Stimulated activated CD8-positive, alpha-beta memory T cell treated with anti-CD3 and anti-CD28 coated beads, Interleukin-15, amount 100 ng/mL, for 4 hours (primary cell): ENCODE results near the gene PPM1J.

ENCODE experiments used
- DNase-seq, 2 donors: peaks; one replicate each; pipeline ENCODE4 v3.0.0-alpha.2; 2020; ENCODE audit warnings: low read depth in 2 of 2

PPM1J gene

DNA sequence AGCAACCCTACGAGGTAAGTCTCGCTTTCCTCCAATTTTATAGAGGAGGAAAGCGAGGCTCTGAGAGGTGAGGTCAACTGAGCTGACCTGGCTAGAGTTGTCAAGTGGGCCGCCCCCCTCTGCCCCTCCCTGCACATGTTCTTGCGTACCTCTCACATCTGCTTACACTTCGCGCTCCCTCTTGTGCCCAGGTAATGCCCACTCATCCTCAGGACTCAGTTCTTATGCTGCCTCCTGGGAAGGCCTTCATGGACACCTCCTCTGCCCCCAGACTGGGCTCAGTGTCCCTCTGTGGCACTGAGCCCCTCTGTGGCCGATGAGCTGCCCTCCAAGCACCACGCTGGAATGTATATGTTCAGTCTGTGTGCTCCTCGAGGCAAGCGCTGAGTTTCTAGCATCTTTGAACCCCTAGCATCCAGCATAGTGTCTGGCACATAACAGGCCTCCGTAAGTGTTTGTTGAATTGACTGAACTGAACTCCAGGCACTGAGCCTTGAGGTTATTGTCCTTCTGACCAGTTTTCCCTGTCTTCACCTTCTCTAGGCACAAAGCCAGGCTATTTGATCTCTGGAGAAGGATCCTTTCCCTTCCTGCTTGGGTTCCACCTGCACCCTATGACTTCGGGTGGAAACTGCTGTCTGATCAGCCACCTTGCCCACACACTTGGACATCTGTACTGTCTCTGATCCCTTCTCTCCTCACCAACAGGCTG, 27.2 kb downstream of the PPM1J start:
- no peak for DNase-seq

DNA sequence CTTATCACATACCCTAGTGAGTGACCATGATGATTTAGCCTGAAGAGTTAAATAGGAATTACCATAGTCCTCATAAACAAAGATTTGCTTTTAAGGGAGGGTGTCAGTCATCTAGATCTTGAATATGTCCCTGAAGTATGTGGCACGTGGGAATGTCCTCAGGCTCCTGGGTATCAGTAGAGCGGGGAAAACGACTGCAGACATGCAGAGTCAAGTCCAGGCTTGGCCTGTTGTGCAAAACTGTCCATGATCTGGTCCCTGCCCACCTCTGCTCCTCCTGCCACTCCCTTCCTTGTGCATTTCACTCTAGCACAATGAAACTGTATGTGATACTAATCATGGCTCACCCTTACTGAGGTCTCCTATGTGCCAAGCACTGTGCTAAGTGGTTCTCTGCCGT, 27.8 kb downstream of the PPM1J start:
- DNase-seq: no peak

DNA sequence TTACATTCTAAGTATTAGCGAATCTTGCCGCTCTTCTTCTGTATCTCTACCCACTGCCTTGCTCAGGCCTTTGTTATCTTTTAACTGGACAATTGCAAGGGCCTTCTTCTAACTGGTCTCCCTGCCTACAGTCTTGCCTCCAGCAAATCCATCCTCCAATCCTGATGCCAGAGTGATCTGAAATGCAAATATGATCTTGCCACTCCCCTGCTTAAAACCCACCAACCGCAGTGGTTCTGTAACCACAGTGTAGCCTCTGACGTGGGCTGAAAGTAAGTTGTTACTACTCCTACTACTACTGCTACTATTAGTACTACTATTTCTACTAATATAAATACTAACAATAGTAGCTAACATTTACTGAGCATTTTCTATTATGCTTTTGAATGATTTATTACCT, 28.3 kb downstream of the PPM1J start:
- no peak for DNase-seq

- DNase-seq: no peak
Measured at GRCh38 chr1:112686417-112686816, 28.7 kb downstream of the PPM1J start.

DNA sequence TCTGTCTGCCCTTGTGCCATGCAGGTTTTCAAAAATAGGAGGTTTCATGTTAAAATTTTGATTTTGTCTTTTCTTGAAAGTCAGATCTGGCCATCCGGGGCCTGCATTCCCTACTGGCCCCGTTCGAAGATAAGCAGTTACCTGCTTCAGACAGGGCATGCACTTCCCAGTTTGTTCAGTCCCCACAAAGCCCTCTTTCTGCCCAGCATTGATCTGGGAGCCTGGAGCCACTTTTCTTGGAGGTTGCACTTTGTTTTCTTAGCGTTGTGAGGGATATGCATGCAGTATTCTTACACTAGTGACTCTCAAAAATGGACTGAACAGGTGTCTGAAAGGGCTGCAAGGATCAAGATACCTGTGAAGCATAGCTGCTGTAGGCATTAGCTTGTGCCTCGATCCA, 29.2 kb downstream of the PPM1J start:
- DNase-seq: no peak

DNA sequence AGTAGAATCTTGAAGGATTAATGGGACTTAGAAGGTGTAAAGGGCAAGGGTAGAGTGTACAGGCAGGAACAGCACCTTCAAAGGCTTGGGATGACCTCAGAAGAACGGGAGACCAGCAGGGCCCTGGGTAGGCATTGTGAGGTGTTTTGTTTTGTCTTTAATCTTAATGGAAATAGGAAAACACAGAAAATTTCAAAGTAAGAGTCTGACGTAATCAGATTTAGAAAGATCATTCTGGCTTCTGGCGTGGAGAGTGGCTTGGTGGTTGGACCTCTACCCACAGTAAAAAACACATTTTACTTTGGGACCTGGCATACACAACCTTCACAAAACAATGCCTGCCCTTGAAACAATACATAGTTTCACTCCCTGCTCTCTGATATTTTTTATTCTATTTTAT, 36.5 kb downstream of the PPM1J start:
- no peak for DNase-seq

DNA sequence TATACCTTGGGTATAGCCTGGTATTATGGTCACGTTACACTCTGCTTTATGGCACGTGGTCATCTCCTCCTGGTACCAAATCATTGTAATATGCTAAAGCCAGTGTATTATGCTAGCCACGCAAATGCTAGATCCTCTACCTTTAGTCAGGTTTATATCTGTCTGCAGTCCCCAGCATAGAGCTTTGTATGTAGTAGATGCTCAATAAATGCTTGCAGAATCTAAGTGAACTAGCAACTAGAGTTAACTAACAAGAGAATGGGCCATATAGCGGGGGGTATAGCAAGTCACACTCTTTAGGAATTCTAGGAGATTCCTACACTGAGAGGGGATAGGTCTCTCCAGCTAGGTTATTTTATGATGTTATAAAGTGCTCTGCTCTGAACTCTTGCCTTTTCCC, 37.6 kb downstream of the PPM1J start:
- DNase-seq: no peak

GRCh38 chr1:112676543-112676942, 38.6 kb downstream of the PPM1J start:
- DNase-seq: no peak

DNA sequence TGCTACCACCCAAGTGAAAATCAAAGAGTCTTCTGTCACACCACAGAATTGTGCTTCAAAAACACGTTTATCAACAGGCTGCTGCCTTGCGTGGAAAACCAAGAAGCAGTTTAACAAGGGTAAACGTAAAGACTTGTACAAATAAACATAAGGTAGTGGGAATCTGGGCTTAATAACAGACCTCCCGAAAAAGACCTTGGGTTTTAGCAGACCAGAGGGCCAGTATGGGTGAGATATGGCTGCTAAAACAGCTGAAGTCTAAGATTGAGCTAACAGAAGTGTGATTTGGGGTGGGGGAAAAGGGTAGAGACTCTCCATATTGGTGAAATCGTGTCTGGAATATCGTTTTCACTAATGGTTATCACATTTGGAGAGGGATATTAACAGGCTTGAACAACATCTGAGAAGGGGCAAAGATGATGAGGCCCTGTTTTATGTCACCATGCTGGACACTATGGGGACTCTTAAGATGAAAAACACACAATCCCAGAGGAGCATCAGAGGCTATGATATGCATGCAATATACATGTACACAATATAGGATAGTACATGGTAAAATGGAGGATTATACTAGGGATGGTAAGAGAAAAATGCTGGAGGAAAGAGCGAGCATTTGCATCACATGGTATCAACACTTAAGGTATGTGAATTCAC, 39.3 kb downstream of the PPM1J start:
- DNase-seq: no peak

DNA sequence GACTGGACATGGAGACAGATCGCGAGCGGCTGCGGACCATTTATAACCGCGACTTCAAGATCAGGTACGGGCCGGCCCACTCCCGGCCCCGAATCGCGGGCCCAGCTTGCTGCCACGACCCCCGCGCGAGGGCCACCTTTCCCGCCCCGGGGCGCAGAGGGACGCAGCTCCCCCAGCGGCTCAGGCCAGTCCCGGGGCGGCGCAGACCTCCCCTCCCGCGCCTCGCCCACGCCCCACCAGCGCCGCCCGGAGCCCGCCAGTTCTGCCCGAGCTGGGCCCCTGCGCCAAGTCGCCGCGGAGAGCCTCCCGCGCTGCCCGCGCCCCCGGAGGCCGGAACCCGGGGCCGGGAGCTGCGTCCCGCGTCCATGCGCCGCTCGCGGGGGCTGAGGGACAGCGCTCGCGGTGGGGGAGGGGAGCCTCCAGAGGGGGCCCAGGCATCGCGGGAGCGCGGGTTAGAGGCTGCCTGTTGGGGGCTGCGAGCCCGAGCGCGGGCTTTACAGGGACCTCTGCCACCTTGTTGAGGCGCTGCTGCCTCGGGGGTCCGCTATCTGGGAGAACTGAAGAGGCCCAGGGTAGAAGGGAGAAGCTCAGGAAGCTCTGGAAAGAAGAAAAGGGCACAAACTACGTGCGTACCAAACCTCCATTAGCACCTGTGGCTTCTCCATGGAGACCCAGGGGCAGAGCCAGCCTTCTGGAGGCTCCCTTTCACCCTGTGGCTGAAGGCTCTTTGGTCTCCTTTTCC, 40.0 kb downstream of the PPM1J start:
- no peak for DNase-seq

GRCh38 chr1:112674440-112674985, 40.6 kb downstream of the PPM1J start, which contains the start of gene MOV10:
Gene MOV10, plus strand, starts transcription at chr1:112674659. Its CDS starts 254 bp downstream, at chr1:112674913.
- peak in 1 of 2 donors; percentile 31 for DNase-seq

DNA sequence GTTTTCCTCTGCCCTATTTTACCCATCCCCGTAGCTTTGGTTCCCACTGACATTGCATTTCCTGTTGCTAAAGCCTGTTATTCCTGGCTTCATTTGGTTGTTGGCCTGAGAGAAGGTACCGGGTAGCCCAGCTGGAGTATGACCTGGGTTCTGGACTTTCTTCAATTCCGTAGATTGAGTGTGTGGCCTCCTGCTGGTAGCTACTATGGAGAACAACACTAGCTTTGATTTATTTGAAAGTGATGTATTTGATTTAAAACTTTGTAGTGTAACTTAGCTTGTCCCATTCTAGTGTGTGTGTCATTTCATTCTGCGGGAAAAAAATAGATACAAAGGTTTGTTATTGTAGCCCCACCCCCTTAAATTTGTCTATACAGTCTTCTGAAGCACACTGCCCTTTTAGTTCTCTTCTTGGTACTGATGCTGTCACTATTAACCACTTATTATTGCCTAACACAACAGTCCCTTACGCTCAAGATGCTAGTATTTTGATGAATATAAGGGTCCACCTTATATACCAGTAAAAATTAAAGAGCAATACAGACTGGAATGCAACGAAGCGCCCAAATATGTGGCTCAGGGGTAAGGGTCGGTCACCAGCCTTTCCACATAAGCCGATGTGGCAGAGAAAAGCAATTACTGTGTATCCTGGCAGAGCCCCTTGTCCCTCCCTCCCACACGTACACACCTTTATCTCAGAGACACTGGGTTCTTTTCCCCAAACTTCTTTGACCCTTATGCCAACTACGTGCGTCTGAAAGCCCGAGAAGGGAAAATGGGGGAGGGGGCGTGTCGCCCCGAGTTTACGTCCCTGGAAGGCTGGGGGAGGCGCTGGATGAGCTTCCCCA, 41.3 kb downstream of the PPM1J start:
- DNase-seq: no peak

GRCh38 chr1:112672842-112673241, 42.3 kb downstream of the PPM1J start:
- DNase-seq: no peak

- no peak for DNase-seq
Measured at GRCh38 chr1:112672009-112672408, 43.1 kb downstream of the PPM1J start.

DNA sequence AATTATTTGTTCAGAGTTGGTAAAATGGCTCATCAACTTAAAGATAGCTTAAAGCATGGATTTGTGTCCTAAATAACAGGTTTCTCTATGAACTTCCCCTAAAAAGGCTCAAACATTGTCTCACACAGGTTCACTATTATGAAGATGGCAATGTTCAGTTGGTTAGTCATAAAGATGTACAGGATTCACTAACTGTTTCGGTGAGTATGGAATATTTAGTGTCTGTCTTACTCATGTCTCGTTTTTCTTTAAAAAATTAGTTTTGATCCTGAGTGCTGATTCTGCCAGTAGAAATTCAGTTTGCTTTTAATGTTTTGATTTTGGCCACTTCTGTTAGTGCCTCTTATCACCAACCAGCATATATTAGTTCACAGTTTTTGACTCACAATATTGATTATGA, 48.2 kb downstream of the PPM1J start:
- DNase-seq: no peak

DNA sequence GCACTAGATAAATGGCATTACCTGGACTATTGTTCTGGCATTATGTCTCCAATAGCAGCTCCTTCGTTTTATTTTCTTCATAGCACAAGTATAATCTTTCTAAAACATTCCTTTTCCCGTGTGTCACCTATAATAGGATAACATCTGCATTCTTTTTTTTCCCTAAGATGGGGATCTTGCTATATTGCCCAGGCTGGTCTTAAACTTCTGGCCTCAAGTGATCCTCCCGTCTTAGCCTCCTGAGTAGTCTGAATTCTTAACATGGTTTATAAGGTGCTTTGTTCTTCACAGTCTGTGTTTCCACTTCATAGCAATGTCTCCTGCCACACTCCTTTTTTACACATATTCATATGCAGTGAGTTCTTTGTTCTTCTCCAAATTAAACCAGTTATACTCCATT, 49.3 kb downstream of the PPM1J start:
- DNase-seq: no peak
